Measurements from ENCODE around the gene TBC1D14.

TBC1D14 gene

GRCh38 chr4:6941796-6942195, 32.2 kb downstream of the TBC1D14 start:
- DNase-seq (ENCODE audit: low read depth), result no peak
- TF ChIP-seq CTCF (IDR thresholded peaks at IDR 0.05; ENCODE audit: low read length, missing control alignments), result no peak
- peak overlapping the region; percentile 1 for H3K4me3 ChIP-seq (replicated peaks; ENCODE audit: low read depth, low read length)

DNA sequence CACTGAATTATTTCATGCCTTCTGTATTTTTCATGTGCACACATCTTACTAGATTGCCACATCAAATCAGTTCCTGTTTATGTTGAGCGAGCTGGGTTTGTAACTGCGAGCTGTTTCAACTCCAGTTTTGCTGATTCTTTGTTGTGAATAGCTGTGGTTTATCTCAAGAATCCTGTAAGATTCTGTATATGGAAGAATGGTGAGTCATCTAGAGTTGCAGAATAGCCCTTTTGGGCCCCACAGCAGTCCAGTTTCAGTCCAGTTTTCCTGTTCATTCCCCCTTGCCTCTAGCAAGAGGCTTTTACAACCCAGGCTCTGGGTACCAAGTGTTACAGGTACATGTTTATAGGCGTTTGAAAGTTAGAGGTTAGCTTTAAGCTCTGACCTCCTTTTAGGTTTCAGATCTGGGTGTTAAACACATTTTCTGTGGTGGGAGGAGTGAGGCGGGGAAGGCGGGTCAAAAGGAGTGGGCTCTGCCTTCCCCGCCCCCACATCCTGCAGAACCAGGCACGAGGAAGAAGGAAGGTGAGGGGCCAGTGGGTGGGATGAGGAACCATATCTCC, 32.7 kb downstream of the TBC1D14 start:
- peak overlapping the region; percentile 30 for H3K4me3 ChIP-seq (replicated peaks; ENCODE audit: low read depth, low read length)
- peak; percentile 97 for DNase-seq (ENCODE audit: low read depth)

DNA sequence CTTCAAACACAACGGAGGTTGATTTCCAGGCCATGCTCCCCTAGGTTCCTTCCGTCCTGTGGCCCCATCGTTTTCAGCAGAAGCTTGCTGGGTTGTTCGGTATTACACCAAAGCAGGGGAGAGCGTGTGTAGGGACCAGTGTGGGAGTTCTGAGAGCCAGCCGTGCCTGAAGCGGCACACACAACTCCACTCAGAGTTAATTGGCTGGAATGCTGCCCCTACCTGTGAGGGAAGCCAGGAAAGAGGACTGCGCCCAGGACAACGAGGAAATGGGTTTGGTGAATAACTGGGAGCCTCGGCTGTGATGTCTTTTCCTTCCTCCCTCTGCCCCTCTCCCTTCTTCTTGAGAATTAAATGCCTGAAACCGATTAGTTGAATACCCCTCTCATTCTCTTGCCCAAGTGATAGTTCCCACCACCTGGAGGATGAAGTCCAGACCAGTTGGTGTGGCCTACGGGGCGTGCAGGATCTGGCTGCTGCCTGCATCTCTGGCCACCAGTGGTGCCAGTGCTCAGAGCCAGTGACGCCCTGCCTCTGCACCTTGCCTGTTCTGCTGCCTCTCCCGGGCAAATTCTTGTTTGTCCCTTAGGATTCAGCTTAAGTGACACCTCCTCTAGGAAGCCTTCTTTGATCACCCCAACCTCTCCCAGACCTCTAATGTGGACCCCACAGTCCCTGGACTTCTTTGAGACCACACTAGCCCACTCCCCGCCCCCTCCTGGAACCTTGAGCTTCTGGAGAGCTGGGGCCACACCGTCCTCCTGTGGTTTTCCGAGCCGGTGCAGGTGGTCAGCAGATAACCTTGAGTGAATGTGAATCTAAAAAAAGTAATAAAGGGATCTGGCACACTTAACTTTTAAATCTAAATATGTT, 33.6 kb downstream of the TBC1D14 start:
- no peak for TF ChIP-seq CTCF (IDR thresholded peaks at IDR 0.05; ENCODE audit: low read length, missing control alignments)
- H3K4me3 ChIP-seq (replicated peaks; ENCODE audit: low read depth, low read length), result no peak overlapping the region
- no peak for DNase-seq (ENCODE audit: low read depth)

More for the DNA sequence above, 32.7 kb downstream of the TBC1D14 start:
- no peak for TF ChIP-seq CTCF (IDR thresholded peaks at IDR 0.05; ENCODE audit: low read length, missing control alignments)

GRCh38 chr4:6943885-6944225, 34.2 kb downstream of the TBC1D14 start:
- H3K4me3 ChIP-seq (replicated peaks; ENCODE audit: low read depth, low read length), result no peak overlapping the region
- no peak for DNase-seq (ENCODE audit: low read depth)
- no peak for TF ChIP-seq CTCF (IDR thresholded peaks at IDR 0.05; ENCODE audit: low read length, missing control alignments)

- TF ChIP-seq CTCF (IDR thresholded peaks at IDR 0.05; ENCODE audit: low read length, missing control alignments), result no peak
- H3K4me3 ChIP-seq (replicated peaks; ENCODE audit: low read depth, low read length), result no peak overlapping the region
- DNase-seq (ENCODE audit: low read depth), result no peak
Measured at GRCh38 chr4:6944301-6945051, 34.9 kb downstream of the TBC1D14 start.

- TF ChIP-seq CTCF (IDR thresholded peaks at IDR 0.05; ENCODE audit: low read length, missing control alignments), result no peak
Measured at GRCh38 chr4:6945052-6945409, 35.4 kb downstream of the TBC1D14 start.

More at GRCh38 chr4:6945052-6945409, 35.4 kb downstream of the TBC1D14 start:
- H3K4me3 ChIP-seq (replicated peaks; ENCODE audit: low read depth, low read length), result no peak overlapping the region
- no peak for DNase-seq (ENCODE audit: low read depth)

Measured in fibroblast of pulmonary artery (primary cell).